ENCODE data around the gene TENM4. TPM values are rescaled to one million over a fixed set of nuclear protein-coding genes. Genes with fewer than 3 reads are reported as not detected.

The TENM4 gene
- total RNA-seq, 1 experiment from 2014 or later = 25.0 TPM

DNA sequence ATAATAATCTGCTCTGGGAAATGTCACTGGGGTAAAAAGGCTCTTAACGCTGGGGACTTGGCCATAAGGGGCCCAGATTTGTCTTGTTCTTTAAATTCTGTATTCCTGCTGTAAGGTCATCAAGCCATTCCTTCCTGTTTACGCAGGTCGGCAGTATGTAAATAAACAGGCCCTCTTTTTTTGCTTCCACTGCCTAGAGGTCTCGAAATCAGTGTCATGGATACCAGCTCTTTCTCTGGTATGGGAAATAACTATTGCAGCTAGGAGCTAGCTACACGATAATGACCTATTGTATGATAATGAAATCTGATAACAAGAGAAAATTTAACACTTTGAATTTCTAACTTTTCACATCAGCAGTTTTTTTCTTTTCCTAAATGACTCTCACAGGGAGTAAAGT, 657.0 kb downstream of the TENM4 start:
- DNase-seq (ENCODE audit: low spot score) = no peak
- Mint-ChIP-seq H3K27me3 (ENCODE audit: low read depth) (no peaks in the 10 kb centered on the region), H3K9me3 (no peaks in the 10 kb centered on the region), H3K36me3 (no peaks in the 10 kb centered on the region), H3K27ac (no peak overlapping the region), H3K4me1 (peaks cover 25% of the 10 kb centered on the region), H3K4me3 (no peak overlapping the region)
- TF ChIP-seq, protein P1, sequence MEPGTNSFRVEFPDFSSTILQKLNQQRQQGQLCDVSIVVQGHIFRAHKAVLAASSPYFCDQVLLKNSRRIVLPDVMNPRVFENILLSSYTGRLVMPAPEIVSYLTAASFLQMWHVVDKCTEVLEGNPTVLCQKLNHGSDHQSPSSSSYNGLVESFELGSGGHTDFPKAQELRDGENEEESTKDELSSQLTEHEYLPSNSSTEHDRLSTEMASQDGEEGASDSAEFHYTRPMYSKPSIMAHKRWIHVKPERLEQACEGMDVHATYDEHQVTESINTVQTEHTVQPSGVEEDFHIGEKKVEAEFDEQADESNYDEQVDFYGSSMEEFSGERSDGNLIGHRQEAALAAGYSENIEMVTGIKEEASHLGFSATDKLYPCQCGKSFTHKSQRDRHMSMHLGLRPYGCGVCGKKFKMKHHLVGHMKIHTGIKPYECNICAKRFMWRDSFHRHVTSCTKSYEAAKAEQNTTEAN (CRISPR knock-in tag; IDR thresholded peaks at IDR 0.05) = no peak
- no peak for TF ChIP-seq SMAD3 (CRISPR knock-in tag; IDR thresholded peaks at IDR 0.05; ENCODE audit: borderline replicate concordance)
- ChIA-PET POLR2A (no interaction called here), CTCF (interaction anchor here (1.0 kb wide), 1 partner anchor 177 kb away, joined by 4 read pairs; no protein-coding TSS in a partner anchor)
- 0 out of 2 replicates have a peak, but pooled peaks have one; percentile 18 for ATAC-seq

DNA sequence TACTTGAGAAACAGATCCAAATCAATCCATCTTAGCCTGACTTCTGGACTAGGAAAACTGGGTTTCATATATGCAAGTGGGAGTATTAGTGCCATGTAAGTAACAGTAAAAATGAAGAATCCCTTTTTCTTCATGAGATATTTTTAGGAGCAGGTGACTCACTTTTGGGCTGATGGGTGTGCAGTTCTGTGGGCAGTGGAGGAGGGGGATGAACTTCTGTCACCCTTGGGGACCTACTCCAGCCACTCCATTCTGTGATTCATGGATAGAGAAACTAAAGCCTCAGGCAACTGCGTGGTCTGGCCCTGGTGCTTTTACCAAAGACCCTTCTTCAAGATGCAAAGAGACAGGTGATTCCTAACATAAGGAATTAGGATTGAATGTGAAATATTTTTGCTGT, 657.5 kb downstream of the TENM4 start:
- DNase-seq (ENCODE audit: low spot score) (no peak), ATAC-seq (no peak)
- Mint-ChIP-seq H3K36me3 (no peaks in the 10 kb centered on the region), H3K27ac (no peak overlapping the region), H3K9me3 (no peaks in the 10 kb centered on the region), H3K4me1 (peaks cover 25% of the 10 kb centered on the region), H3K4me3 (no peak overlapping the region), H3K27me3 (ENCODE audit: low read depth) (no peaks in the 10 kb centered on the region)
- ChIA-PET CTCF (interaction anchor here (1.0 to 1.2 kb wide), 3 partner anchors 67 to 178 kb away, joined by 4 to 5 read pairs (median 4); no protein-coding TSS in a partner anchor), POLR2A (no interaction called here)
- TF ChIP-seq ESRRA (CRISPR knock-in tag; IDR thresholded peaks at IDR 0.05; ENCODE audit: borderline replicate concordance) = no peak
- no peak for TF ChIP-seq SP1 (CRISPR knock-in tag; conservative IDR thresholded peaks at IDR 0.05)
- TF ChIP-seq, protein P2, sequence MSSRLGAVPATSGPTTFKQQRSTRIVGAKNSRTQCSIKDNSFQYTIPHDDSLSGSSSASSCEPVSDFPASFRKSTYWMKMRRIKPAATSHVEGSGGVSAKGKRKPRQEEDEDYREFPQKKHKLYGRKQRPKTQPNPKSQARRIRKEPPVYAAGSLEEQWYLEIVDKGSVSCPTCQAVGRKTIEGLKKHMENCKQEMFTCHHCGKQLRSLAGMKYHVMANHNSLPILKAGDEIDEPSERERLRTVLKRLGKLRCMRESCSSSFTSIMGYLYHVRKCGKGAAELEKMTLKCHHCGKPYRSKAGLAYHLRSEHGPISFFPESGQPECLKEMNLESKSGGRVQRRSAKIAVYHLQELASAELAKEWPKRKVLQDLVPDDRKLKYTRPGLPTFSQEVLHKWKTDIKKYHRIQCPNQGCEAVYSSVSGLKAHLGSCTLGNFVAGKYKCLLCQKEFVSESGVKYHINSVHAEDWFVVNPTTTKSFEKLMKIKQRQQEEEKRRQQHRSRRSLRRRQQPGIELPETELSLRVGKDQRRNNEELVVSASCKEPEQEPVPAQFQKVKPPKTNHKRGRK (CRISPR knock-in tag; IDR thresholded peaks at IDR 0.05; ENCODE audit: borderline replicate concordance) = no peak
- no peak for TF ChIP-seq ZBTB21 (CRISPR knock-in tag; IDR thresholded peaks at IDR 0.05; ENCODE audit: borderline replicate concordance)
- no peak for TF ChIP-seq MYBL2 (CRISPR knock-in tag; IDR thresholded peaks at IDR 0.05)
- TF ChIP-seq, protein P3, sequence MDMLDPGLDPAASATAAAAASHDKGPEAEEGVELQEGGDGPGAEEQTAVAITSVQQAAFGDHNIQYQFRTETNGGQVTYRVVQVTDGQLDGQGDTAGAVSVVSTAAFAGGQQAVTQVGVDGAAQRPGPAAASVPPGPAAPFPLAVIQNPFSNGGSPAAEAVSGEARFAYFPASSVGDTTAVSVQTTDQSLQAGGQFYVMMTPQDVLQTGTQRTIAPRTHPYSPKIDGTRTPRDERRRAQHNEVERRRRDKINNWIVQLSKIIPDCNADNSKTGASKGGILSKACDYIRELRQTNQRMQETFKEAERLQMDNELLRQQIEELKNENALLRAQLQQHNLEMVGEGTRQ (CRISPR knock-in tag; IDR thresholded peaks at IDR 0.05) = no peak
- no peak for TF ChIP-seq SMAD4 (CRISPR knock-in tag; IDR thresholded peaks at IDR 0.05)
- TF ChIP-seq, protein P4, sequence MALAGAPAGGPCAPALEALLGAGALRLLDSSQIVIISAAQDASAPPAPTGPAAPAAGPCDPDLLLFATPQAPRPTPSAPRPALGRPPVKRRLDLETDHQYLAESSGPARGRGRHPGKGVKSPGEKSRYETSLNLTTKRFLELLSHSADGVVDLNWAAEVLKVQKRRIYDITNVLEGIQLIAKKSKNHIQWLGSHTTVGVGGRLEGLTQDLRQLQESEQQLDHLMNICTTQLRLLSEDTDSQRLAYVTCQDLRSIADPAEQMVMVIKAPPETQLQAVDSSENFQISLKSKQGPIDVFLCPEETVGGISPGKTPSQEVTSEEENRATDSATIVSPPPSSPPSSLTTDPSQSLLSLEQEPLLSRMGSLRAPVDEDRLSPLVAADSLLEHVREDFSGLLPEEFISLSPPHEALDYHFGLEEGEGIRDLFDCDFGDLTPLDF (CRISPR knock-in tag; IDR thresholded peaks at IDR 0.05) = no peak
- TF ChIP-seq NFE2L1 (CRISPR knock-in tag; IDR thresholded peaks at IDR 0.05) = no peak

DNA sequence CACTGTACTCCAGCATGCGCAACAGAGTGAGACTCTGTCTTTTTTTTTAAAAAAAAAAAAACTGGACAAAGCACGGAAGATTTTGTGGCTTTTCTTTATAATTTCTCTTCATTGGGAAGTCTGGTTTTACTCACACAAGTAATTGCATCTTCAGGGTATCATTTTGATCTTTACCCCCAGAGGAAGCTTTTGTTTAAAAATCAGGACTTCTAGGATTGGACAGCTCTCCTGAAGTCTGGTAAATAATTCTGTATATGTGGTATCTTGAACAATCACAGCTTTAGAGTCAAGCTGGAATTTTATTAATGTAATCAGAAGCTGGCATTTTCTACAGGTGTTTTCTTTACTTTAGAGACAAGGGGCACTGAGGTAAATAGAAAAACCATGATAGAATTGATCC, 658.1 kb downstream of the TENM4 start:
- Mint-ChIP-seq H3K36me3 (no peaks in the 10 kb centered on the region), H3K27me3 (ENCODE audit: low read depth) (no peaks in the 10 kb centered on the region), H3K4me1 (peaks cover 25% of the 10 kb centered on the region), H3K4me3 (no peak overlapping the region), H3K27ac (no peak overlapping the region), H3K9me3 (no peaks in the 10 kb centered on the region)
- ChIA-PET POLR2A (no interaction called here), CTCF (interaction anchor here (1.1 to 1.2 kb wide), 2 partner anchors 67 to 137 kb away, joined by 4 to 5 read pairs; no protein-coding TSS in a partner anchor)
- DNase-seq (ENCODE audit: low spot score) (no peak), ATAC-seq (no peak)
- TF ChIP-seq NR1H2 (CRISPR knock-in tag; IDR thresholded peaks at IDR 0.05) = no peak
- TF ChIP-seq CREM (CRISPR knock-in tag; IDR thresholded peaks at IDR 0.05) = no peak
- no peak for TF ChIP-seq EMX1 (CRISPR knock-in tag; IDR thresholded peaks at IDR 0.05)
- TF ChIP-seq, protein P5, sequence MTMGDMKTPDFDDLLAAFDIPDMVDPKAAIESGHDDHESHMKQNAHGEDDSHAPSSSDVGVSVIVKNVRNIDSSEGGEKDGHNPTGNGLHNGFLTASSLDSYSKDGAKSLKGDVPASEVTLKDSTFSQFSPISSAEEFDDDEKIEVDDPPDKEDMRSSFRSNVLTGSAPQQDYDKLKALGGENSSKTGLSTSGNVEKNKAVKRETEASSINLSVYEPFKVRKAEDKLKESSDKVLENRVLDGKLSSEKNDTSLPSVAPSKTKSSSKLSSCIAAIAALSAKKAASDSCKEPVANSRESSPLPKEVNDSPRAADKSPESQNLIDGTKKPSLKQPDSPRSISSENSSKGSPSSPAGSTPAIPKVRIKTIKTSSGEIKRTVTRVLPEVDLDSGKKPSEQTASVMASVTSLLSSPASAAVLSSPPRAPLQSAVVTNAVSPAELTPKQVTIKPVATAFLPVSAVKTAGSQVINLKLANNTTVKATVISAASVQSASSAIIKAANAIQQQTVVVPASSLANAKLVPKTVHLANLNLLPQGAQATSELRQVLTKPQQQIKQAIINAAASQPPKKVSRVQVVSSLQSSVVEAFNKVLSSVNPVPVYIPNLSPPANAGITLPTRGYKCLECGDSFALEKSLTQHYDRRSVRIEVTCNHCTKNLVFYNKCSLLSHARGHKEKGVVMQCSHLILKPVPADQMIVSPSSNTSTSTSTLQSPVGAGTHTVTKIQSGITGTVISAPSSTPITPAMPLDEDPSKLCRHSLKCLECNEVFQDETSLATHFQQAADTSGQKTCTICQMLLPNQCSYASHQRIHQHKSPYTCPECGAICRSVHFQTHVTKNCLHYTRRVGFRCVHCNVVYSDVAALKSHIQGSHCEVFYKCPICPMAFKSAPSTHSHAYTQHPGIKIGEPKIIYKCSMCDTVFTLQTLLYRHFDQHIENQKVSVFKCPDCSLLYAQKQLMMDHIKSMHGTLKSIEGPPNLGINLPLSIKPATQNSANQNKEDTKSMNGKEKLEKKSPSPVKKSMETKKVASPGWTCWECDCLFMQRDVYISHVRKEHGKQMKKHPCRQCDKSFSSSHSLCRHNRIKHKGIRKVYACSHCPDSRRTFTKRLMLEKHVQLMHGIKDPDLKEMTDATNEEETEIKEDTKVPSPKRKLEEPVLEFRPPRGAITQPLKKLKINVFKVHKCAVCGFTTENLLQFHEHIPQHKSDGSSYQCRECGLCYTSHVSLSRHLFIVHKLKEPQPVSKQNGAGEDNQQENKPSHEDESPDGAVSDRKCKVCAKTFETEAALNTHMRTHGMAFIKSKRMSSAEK (CRISPR knock-in tag; IDR thresholded peaks at IDR 0.05; ENCODE audit: borderline replicate concordance) = no peak
- no peak for TF ChIP-seq TCF7 (CRISPR knock-in tag; IDR thresholded peaks at IDR 0.05; ENCODE audit: low read depth)
- TF ChIP-seq IRF2 (CRISPR knock-in tag; IDR thresholded peaks at IDR 0.05; ENCODE audit: borderline replicate concordance, low read depth) = no peak
- no peak for TF ChIP-seq CREB1 (CRISPR knock-in tag; IDR thresholded peaks at IDR 0.05)
- TF ChIP-seq NR2C2 (CRISPR knock-in tag; IDR thresholded peaks at IDR 0.05) = no peak
- no peak for TF ChIP-seq MYBL2 (CRISPR knock-in tag; IDR thresholded peaks at IDR 0.05)
- no peak for TF ChIP-seq FOXK1 (CRISPR knock-in tag; IDR thresholded peaks at IDR 0.05)
- TF ChIP-seq ELF4 (CRISPR knock-in tag; IDR thresholded peaks at IDR 0.05; ENCODE audit: low read depth) = no peak
- TF ChIP-seq, protein P6, sequence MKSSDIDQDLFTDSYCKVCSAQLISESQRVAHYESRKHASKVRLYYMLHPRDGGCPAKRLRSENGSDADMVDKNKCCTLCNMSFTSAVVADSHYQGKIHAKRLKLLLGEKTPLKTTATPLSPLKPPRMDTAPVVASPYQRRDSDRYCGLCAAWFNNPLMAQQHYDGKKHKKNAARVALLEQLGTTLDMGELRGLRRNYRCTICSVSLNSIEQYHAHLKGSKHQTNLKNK (CRISPR knock-in tag; IDR thresholded peaks at IDR 0.05) = no peak

All from WTC11 (cell line).